Measurements from ENCODE around the gene BRD3.

BRD3 gene

DNA sequence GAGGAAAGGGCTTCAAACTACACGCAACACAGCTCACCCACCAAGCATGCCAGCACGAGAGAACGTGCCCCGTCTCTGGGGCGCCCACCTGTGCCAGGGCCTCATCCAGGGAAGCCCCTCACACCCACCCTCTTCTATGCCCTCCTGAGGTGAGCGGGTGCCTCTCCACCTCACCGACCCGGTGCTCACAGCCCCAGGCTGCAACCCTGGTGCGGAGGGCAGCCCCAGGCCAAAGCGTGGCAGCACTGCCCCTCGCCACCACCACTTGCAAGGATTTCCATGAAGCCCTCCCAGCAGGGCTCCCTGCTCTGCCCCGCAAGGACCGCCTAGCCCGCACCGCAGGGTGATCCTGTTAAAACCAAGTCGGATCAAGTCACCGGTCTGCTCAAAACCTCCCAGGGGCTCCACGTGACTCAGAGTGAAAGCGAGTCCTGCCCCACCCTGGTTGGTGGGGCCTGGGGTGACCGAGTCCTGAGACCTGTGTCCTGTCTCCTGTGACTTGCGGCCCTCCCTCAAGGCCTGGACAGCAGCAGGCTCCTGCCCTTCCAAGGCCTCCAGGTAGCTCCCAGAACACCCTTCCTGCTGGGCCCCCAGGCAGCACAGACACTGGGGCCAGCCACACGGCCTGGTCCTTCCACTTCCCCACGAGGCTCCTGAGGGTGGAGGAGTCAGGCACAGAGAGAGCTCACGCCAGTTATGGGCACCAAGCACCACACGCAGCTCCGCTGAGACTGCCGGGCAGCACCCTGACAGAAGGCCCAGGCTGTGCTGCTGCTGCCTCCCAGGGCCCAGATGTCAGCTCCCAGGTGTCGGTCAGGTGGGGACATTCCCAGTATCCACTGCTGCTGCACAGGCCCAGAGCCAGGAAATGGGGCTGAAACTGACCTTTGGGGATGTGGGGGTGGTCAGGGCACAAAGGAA lies 12.7 kb downstream of the BRD3 start:
- DNase-seq (ENCODE audit: low spot score) (no peak), FAIRE-seq (no peak)

DNA sequence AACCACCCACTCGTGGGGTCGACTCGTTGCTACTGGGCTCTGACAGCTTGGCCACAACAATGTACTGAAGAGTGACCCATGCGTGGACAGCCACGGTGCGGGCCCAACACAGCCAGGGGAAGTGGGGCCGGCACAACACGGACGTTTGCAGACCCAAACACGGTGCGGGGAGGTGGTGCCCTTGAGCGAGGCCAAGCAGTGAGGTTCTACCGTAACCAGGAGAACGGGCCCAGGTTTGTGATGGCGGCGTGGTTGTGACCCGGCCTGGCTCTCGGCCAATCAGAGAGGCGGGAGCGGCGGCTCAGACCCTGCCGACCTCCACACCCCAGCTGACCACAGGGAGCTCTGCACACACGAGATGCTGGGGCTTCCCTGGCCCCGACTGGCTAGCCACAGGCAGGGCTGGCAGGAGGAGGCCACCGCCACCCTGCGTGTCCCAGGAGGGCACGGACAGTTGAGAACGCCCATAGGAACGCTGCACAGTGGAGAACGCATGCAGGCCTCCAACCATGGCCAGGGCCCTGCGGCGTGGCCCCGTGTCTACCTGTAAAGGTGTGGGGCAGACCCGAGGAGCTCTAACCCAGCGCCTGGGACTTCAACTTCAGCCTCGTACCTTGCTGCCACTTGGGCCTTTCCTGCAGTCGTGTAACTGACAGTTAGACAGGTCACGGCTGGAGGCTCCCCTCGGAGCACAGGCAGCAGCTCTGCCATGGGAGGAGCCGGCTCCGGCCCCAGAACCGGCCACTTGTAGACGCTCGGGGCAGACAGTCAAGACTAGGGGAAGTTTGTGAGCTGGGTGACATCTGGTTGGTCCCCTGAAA lies 13.7 kb downstream of the BRD3 start:
- DNase-seq (ENCODE audit: low spot score) = no peak
- FAIRE-seq = no peak

DNA sequence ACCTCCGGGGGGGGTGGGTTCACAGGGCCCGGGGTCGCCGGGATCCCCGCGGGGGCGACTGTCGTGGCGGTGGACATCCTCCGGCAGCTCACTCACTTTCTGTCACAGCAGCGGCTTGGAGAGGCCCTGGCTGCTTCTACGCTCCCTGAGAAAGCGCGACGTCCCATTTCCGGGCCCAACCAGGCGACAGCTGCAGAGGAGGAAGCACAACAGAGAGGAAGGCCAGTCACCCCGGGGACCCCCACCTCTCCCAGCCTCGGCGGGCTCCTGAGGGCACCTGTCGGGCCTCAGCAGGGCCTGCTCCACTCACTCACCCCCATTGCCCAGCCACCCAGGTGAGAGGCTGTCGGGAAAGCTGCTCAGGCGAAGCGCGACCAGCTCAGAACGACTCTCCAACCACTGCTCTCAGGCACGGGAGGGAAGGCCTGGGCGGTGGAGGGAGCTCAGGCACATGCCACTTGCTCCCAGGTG lies 14.4 kb downstream of the BRD3 start:
- DNase-seq (ENCODE audit: low spot score) (no peak), FAIRE-seq (no peak)

DNA sequence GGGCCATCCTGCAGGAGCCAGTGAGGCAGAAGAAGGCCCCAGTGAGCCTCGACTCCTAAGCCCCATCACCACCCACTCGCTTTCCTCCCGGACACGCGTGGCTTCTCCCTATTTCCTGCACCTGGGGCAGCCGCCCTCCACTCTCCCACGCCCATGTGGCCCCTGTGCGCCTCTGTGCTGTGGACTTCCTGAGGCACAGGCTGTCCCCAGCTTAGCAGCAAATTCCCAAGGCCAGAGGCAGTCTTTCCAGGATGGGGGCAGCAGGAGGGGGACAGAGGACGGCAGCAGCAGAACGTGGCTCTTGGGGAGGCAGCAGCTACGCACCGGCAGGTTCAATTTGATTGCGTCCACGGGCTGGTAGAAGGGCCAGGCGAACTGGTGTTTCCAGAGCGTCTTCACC lies 14.9 kb downstream of the BRD3 start:
- DNase-seq (ENCODE audit: low spot score) (no peak), FAIRE-seq (no peak)

DNA sequence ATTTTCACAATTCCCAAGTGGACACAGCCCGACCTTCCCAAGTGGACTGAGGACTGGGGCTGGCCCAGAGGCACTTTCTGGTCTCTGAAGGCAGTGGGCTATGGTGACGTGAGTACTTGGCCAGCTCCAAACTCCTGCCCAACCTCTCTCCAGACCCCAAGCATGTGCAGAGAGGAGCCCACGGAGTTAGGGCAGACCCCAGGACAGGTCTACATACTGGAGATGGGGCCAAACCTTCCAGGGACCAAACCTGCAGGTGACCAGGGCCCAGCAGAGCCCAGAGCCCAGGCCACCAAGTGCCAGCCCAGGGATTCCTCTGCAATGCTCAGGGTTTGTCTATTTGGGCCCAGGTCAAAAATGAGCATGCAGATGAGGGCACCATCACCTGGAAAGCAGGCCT lies 15.3 kb downstream of the BRD3 start:
- FAIRE-seq (no peak), DNase-seq (ENCODE audit: low spot score) (no peak)

DNA sequence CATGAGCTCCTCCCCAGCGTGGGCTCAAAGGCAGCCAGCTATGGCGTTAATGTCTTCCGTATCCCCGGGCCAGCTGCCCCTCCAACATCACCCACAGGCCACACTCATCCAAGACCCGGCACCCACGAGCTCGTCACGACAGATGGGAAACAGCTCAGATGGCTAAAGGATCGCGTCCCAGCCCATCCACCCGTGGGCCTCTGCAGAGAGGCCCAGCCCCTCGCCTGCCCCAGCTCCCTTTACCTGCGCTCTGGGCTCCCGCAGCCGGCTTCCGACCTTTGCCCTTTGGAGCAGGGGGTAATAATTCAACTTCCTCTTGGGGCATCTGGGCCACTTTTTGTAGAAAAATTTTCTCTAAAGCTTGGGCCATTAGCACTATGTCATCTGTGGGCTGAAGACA lies 16.5 kb downstream of the BRD3 start:
- no peak for FAIRE-seq
- no peak for DNase-seq (ENCODE audit: low spot score)

DNA sequence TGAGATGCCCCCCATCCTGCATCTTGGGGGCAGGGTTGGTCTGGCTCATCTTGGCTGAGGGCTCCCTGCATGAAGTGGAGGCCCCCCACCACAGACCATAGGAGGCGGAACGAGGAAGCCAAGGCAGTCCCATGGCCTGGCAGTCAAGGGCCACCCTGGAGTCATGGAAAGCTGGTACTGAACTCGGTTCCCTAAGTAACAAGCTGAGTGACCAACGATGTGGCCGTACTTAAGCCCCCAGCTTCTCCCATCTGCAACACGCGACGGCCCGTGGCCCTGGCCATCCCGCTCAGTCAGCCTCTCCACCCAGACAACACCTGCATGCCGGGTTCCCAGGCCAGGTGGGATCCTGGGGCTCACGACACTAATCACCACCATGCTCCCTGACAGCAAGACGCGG lies 17.1 kb downstream of the BRD3 start:
- FAIRE-seq = no peak
- DNase-seq (ENCODE audit: low spot score) = no peak

DNA sequence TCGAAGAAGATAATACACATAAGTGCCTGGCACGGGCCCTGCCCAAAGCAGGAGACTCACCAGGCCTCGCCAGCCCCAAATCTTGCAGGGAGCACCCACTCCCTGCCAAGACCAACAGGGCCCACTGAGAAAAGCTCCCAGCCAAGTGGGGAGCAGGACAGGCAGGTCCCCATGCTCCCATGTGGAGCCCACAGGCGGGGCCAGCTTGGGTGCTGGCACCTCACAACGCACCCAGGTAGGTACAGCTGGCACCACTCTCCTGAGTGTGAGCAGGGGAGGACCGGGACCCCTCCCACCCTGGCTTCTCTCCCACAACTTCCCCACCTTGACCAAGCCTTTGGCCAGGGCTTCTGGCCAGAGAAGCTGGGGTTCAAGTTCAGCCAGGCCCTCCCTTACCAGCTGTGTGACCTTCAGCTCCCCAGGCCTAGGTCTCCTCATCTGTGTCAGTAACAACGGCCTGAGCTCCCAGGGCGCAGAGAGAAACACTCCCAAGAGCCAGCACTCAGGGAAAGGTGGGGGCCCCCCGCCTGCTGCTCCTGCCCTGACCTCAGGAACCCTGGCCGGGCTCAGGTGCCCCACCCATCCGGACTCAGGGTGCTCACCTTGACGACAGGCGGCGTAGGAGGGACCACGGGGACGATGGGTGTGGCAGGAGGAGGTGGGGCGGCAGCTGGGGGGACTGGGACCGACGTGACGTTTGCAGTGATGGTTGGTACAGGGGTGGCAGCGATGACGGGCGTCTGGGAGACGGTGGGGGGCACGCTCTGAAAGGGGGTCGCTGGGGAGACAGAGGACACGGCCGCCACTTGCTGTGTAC lies 17.8 kb downstream of the BRD3 start:
- DNase-seq (ENCODE audit: low spot score) (no peak), FAIRE-seq (no peak)

DNA sequence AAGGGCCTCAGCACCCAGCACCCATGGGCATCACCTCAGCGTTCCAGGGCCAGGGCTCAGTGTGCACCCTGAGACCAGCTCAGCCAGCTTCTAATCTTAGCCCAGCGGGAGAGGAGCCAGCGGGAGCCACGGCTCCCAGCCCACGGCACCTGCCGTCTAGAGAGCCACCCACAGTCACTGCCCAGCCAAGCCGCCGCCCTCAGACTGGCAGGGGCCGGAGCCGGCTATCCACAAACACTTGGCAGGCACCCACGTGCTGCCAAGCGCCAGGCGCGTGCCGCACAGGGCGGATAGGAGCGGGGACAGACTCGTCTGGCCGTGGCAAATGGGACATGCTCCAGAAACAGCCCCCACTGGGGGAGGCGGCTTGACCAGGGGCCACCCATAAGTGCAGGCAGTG lies 18.6 kb downstream of the BRD3 start:
- DNase-seq (ENCODE audit: low spot score) (no peak), FAIRE-seq (no peak)

DNA sequence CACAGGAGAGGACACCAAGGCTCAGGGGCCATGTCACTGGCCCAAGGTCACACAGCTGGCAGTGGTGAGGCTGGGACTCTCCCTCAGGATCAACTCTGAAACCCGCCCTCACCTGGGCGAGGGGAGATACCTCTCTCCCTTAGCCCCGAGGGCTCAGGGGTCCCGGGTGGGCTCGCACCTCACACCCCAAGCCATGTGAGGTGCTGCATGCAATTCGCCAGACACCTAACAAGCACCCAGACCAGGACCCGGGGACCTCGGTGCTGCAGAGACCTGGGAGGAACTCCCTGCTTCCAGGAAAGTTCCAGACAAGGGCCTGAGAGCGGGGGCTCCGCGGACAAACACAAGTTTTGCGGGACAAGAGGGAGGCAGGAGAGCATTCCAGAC lies 19.3 kb downstream of the BRD3 start:
- no peak for FAIRE-seq
- no peak for DNase-seq (ENCODE audit: low spot score)

DNA sequence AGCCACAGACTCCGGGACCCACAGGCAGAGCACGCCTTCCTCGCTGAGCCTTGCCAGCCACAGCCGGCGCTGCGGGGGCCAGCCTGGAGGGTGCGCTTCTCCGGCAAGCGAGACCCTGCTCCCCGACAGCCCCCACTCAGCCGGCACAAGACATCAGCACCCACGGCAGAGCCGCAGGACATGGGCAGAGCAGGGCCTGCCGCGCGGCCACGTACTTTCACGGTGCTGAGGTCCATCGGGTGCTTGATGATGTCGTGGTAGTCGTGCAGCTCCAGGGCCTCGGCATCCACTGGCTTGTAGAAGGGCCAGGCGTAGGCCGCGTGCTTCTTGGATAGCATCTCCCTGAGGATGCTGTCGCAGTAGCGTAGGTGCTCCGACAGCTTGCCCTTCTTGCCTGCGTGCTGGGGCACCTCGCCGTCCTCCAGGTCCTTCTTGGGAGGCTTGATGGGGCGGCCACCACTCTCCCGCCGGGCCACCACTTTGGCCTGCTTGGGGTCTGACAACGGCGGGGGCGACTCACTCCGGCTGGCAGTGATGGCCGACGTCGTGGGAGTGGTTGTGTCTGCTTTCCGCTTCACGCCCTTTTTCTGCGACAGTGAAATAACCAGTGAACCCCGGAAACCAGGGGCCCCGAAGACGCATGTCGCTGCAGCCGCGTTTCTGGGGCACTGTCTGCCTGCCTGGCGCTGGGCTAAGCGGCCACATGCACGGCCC lies 19.8 kb downstream of the BRD3 start:
- FAIRE-seq (no peak), DNase-seq (ENCODE audit: low spot score) (no peak)

DNA sequence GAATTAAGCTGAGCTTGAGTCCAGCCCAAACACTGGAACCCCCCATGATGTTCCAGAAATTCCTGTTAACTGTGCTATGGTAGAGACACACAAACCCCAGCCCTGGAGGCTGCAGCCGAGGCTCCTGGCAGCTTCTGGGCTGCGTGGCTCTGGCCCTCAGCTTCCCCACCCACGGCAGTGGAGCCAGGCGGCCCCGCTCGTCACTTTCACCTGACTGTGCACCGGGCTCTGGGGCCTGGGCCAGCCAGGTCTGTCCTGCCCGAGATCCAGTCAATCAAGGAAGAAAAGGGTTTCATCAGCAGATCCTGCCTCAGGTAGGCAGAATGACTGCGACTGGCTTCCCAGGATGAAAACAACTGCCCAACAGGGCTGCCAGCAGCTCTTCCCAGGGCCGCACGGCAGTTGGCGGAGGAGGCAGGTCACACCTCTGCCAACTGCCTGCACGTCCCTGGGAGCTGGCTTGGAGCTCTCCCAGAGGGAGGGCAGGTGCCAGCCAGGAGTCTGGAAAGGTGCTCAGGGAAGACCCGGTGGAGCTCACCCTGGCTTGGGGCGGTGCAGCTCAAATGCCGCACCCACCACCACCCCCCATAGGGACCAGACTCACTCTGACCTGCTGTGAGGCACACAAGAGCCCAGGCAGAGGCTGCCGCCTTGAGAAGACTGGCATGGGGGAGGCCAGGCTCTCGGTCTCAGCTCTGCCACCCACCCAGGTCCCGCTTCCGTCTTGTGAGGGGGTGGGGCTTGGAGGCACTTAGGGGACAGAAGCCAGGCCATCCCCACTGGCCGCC lies 20.7 kb downstream of the BRD3 start:
- no peak for DNase-seq (ENCODE audit: low spot score)
- no peak for FAIRE-seq

DNA sequence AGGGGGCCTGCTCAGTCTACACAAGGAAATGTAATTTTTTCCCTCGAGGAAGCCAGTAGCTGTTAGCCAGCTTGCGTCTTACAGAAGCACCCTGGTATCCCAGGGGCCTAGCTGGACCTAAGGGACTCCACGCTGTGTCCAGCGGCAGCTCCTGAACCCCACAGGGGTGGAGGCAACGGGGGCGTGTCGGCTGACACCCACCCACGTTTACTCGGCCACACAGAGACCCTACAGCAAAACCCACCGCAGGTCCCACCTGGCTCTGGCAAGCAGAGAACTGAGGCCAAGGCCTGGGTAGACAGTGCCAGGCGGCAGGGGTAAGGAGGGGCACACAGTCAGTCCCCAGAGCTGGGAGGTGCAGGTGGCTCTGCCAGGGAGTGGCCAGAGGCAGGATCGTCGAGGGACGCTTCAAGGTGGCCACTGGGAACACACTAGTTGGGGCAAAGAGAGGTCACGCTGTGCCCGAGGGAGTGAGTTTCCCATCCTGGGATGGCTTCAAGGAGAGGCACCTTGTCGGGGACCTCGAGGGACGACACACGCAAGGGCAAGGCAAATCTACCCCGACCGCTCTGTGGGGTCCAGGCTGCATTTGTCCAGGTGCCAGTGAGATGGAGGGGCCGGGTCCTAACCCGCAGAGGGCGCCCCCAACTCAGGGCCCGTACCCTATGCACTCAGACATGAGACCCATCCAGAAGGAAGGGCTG lies 21.8 kb downstream of the BRD3 start:
- DNase-seq (ENCODE audit: low spot score) (no peak), FAIRE-seq (no peak)

DNA sequence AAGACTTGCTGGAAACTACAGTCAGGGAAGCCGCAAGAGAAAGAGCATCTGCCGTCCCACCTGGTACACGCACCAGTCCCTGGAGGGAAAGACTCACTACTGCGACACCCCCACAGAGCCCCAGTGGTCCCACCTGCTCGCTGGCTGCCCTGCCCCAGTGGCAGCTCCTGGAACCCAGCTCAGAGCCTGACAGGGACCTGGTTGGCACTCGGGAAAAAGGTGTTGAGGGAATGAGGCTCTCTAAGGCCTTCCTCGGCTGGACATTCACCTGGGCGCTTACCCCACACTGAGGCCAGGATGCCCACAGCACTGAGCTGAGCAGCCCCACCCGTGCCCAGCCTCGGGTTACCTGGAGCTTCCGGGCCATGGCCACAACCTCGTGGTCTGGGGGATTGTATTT lies 22.9 kb downstream of the BRD3 start:
- DNase-seq (ENCODE audit: low spot score) (no peak), FAIRE-seq (no peak)

DNA sequence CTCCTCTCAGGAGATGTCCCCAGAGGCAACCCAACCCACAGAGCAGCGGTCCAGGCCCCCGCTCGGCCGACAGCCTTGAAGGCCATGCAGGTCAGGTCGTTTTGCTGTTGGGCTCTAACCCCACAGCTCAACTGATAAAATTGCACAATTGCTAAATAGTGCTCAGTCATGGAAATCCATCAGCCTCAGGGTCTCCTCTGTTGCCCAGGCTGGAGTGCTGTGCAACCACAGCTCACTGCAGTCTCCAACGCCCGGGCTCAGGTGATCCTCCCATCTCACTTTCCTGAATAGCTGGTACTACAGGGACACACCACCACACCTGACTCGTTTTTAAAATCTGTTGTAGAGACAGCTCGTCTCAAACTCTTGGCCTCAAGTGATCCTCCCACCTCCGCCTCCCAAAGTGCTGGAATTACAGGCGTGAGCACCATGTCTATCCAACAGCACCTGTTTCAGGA lies 24.3 kb downstream of the BRD3 start:
- no peak for FAIRE-seq
- no peak for DNase-seq (ENCODE audit: low spot score)

DNA sequence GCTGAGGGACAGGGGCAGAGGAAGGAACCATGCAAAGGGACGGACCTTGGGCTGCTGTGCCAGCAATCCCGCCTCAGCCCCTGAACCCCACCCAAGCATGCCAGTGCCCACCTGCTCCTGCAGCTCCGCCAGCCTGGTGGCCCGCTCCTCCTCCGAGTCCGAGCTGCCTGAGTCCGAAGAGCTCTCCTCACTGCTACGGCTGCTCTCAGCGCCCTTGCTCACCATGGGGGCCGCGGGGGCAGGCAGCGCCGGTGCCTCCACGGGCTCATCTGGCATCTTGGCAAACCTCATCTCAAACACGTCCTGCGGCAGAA lies 26.2 kb downstream of the BRD3 start:
- FAIRE-seq (no peak), DNase-seq (ENCODE audit: low spot score) (no peak)

DNA sequence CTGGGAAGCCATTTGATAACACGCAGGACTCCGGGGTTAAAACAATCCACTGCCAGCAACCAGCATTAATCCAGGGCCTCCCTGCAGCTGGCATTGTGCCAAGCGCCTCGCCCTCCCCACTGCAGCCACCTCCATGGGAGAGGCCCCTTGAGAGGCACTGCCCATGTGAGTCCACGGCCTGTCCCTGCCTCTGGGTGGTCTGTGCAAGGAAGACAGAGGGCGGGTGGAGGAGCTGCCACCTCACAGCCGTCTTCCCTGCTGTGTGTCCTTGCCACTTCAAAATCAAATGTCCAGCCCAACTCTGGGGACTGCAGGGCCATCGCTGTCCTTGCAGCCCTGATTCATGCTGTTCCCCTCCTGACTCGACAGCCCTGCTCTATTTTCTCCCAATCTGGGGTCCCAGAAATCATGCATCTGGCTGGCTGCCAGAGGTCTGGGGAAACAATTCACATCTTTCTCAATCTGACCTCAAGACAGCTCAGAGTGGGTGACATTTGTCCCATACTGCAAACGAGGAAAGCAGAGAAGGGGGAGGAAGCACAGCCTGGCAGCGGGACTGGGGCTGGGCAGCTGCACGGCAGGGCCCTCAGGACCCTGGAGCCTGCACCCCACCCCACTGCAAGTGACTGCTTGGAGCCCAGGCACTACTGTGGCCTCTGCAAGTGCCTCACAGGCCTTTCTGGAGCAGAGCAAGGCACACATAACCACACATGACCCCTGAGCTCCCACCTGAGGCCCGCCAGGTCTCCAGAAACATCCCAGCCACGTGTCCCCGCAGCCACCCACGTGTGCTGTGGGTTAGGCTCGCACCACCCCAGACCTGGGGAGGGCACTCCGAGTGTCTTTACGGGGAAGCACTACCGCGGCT lies 26.8 kb downstream of the BRD3 start:
- no peak for DNase-seq (ENCODE audit: low spot score)
- no peak for FAIRE-seq

DNA sequence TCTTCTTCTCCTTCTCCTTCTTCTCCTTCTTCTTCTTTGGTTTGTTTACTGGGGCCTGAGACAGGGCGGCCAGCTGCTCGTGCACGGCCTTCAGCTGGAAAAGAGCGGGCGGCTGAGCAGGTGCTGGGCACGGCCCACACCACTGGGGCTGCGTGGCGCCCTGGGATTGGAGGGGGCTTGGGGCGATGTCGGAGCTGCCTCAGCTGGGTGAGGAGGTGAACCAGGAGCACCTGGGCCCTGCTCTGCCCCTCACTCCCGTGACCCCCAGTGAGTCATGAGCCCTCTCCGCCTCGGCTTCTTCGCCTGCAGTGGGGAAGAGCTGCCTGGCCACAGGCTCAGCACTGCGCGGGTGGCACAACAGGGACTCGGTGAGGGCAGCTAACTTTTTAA lies 27.7 kb downstream of the BRD3 start:
- no peak for FAIRE-seq

More for the DNA sequence above, 27.7 kb downstream of the BRD3 start:
- DNase-seq (ENCODE audit: low spot score) = no peak
